Right lung (tissue), 10 donors: Measurements from ENCODE around the gene SKIC3. TPM values are rescaled to one million over a fixed set of nuclear protein-coding genes. Genes with fewer than 3 reads are reported as not detected.

Experiments used
- DNase-seq, 2 donors: peaks; one replicate each; pipeline ENCODE4 v3.0.0-alpha.2; 2013
- long read RNA-seq, 8 donors: transcript quantifications; one replicate each; lab custom pipeline, GENCODE V29; 2026
- polyA plus RNA-seq, 5 donors: library from polyadenylated mRNA; unstranded; fragments of 120-200 nt; gene quantifications; one replicate each; pipeline versions ENCODE4 v1.2.1 to v1.2.3, GENCODE V29; 2013; ENCODE audit warnings: inconsistent platforms in 1 of 5, low replicate concordance in 1 of 5; ENCODE audit not compliant: insufficient read length in 5 of 5, insufficient read depth in 1 of 5

Gene SKIC3
- polyA plus RNA-seq: 100 to 1,000 TPM in 2 of 5 donors, 10 to 100 TPM in 3; 64.7 to 130 (median 98.7) TPM
- long read RNA-seq, donor 1, partial matches to known transcripts: 28 of 28 reads
- long read RNA-seq, donor 1, other reads (novel, unspliced or antisense): 0 of 28 reads
- long read RNA-seq, donor 2, full-length matches to known transcripts: 3 of 8 reads
- long read RNA-seq, donor 2, partial matches to known transcripts: 5 of 8 reads
- long read RNA-seq, donor 2, other reads (novel, unspliced or antisense): 0 of 8 reads
- long read RNA-seq, donor 3, full-length matches to known transcripts: 4 of 69 reads
- long read RNA-seq, donor 3, partial matches to known transcripts: 60 of 69 reads
- long read RNA-seq, donor 3, other reads (novel, unspliced or antisense): 5 of 69 reads
- long read RNA-seq, donor 4, partial matches to known transcripts: 20 of 22 reads
- long read RNA-seq, donor 4, other reads (novel, unspliced or antisense): 0 of 22 reads
- long read RNA-seq, donor 5, full-length matches to known transcripts: 1 of 33 reads
- long read RNA-seq, donor 5, partial matches to known transcripts: 32 of 33 reads
- long read RNA-seq, donor 5, other reads (novel, unspliced or antisense): 0 of 33 reads
- long read RNA-seq, donor 6, partial matches to known transcripts: 5 of 7 reads
- long read RNA-seq, donor 6, other reads (novel, unspliced or antisense): 0 of 7 reads
- long read RNA-seq, donor 7, partial matches to known transcripts: 7 of 7 reads
- long read RNA-seq, donor 7, other reads (novel, unspliced or antisense): 0 of 7 reads
- long read RNA-seq, donor 8, full-length matches to known transcripts: 1 of 1 reads
- long read RNA-seq, donor 8, partial matches to known transcripts: 0 of 1 reads
- long read RNA-seq, donor 8, other reads (novel, unspliced or antisense): 0 of 1 reads

GRCh38 chr5:95554647-95555548, at the start of gene SKIC3, which contains the start of gene ARSK:
Gene SKIC3 (minus strand): TSS chr5:95554977. CDS start chr5:95547150, 7,827 bp downstream.
Gene ARSK (plus strand): TSS chr5:95555101. CDS start chr5:95555279, 178 bp downstream.
- peak; percentile 98 to 99 for DNase-seq

- no peak for DNase-seq
These were observed 45.8 kb upstream of the SKIC3 start for GRCh38 chr5:95600557-95600956.

DNA sequence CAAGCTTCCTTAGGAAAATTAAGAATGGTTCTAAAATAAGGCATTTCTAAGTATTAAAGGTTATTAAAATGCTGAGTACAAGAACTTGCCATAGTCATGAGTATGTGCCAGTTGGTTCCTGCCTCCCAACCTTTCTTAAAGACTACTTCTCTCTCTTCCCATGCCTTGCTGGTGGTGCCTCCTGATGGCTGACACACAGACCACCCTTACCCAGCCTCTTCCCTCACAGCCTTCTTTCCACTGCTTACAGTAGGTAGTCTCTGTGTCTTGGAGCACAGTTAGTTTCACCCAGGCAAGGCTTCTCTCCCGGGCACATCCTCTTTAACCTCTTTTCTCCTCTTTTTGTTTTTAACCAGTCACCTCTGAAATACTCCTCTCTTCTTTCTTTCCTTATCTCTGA, 44.5 kb upstream of the SKIC3 start:
- DNase-seq: no peak

GRCh38 chr5:95595289-95595931, 40.6 kb upstream of the SKIC3 start:
- no peak for DNase-seq

DNA sequence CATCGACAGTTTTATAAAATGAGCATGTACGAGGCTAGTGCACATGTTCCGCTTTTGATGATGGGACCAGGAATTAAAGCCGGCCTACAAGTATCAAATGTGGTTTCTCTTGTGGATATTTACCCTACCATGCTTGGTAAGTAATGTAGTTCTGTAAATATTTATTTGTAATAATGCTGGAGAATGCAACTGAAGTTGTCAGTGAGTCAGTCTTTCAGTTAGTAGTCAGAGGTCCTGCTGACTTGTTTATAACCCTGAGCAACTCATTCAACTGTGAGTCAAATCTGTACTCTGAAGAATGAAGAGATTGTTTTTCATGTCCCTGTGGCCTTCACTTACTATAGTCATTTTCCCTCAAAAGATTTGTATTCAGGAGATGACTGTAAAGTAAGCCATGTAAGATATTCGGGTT, 36.7 kb upstream of the SKIC3 start:
- no peak for DNase-seq

GRCh38 chr5:95590880-95591279, 36.1 kb upstream of the SKIC3 start:
- no peak for DNase-seq

- no peak for DNase-seq
These were observed 29.2 kb upstream of the SKIC3 start for GRCh38 chr5:95583992-95584391.

- no peak for DNase-seq
These were observed 26.8 kb upstream of the SKIC3 start for GRCh38 chr5:95581576-95581975.

- no peak for DNase-seq
These were observed 17.2 kb upstream of the SKIC3 start for GRCh38 chr5:95572016-95572415.

DNA sequence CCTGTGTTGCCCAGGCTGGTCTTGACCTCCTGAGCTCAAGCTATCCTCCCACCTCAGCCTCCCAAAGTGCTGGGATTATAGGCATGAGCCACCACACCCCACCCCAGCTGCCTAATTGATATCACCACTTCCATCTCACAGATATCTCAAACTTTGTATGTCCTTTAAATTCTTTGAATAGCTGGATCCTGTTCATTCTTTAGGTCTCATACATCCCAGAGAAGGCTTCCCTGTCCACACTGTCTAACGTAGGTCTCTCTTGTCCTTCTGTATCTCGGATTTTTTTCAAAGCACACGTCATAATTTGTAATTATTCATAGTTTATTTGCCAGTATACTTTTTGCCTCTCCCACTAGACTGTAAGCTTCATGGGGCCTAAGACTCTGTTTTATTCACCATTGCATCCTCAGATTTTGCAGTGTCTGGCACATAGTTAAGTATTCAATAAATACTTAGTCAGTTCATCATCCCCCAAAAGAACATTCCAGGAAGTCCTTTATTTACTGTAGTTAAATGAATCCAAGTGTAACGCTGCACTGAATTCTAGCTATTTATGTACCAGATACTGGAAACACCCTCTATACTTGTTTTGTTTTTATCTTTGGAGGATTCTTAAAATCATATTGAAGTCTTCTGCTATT, 10.6 kb upstream of the SKIC3 start:
- no peak for DNase-seq

- no peak for DNase-seq
These were observed 9.7 kb upstream of the SKIC3 start for GRCh38 chr5:95564450-95564849.

GRCh38 chr5:95563367-95563766, 8.6 kb upstream of the SKIC3 start:
- DNase-seq: no peak

GRCh38 chr5:95562282-95562681, 7.5 kb upstream of the SKIC3 start:
- DNase-seq: no peak

GRCh38 chr5:95557841-95558240, 3.1 kb upstream of the SKIC3 start:
- no peak for DNase-seq

- no peak for DNase-seq
These were observed 776 bp upstream of the SKIC3 start for GRCh38 chr5:95555553-95555952.

DNA sequence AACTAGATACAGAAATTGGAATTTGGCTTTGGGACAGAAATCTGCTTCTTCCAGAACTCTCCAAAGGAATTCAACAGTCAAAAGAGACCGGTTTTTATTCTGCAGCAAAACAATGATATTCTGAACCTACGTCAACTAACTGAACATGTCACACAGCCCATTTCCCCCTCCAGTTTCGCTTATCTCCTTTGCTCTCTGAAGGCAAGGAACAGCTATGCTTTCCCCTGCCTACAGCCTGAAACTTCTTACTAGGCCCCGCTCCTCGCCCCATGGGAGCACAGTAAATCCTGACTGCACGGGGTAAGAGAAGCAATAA, 488 bp downstream of the SKIC3 start:
- DNase-seq: no peak

DNA sequence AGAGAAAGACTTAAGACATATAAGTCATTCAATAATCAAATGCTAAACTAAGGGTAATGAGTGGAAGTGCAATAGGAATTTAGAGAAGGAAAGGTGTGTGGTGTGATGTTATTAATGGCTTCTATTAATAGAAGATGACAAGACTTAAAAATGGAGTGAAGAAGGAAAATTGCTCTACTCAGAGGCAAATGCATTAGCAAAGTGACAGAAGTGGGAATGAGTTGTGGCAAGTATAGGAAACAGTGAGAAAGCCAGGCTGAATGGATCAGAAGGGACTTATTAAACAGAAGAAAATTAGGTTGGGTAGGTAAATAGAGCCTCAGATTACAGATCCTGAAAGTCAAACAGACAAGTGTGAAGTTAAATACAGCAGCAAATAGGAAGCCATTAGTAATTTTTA, 5.7 kb downstream of the SKIC3 start:
- no peak for DNase-seq

- no peak for DNase-seq
These were observed 11.6 kb downstream of the SKIC3 start for GRCh38 chr5:95543017-95543705.

DNA sequence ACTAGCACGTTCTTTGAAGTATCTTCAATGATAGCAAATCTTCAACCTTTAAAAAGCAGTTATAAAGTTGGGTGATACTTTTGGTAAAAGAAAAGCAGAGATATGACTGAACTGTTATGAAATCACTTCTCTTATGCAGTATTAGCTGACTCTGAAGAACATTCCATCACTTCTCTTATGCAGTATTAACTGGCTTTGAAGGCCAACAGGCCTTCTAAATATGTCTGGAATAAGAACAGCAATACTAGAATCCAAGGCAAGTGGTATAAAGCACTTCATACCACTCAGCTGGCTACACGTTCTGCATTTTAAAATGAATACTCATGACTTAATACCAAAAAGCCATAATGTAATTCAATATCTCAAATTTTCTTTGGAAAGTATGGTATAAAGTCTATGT, 17.3 kb downstream of the SKIC3 start:
- DNase-seq: peak in 1 of 2 donors; percentile 8

- DNase-seq: no peak
These were observed 21.0 kb downstream of the SKIC3 start for GRCh38 chr5:95533761-95534160.
